AG04449 (cell line): ENCODE results near the gene UPP1.
A peak's percentile ranks its signal among the peaks of the same experiment; 100 is the strongest.
"Not testable (repeated sequence)": the region's sequence is repeated elsewhere in the genome, so short reads cannot be mapped to it uniquely, and the experiment has no call there.

Experiments used
- CTCF ChIA-PET: fragments of 350-600 bp; formaldehyde crosslinking; extraction: SDS; loops from one replicate; lab custom pipeline; 2021; ENCODE audit warnings: antibody characterized with exemption; lab: Yijun Ruan, JAX
- POLR2A ChIA-PET: fragments of 400-600, 350-600 bp; formaldehyde crosslinking; extraction: SDS; loops from one replicate; lab custom pipeline; 2020; ENCODE audit warnings: antibody characterized with exemption, inconsistent platforms; lab: Yijun Ruan, JAX
- DNase-seq: peaks from one replicate; pipeline ENCODE4 v3.0.0-alpha.2; 2010; ENCODE audit warnings: low read depth, low spot score
- H3K4me3 ChIP-seq: 2 replicates; pipeline ENCODE4 v1.5.1; 2011; ENCODE audit warnings: low read depth, mild to moderate bottlenecking, control low read depth, low read length
- CTCF ChIP-seq: IDR thresholded peaks from one replicate; pipeline ENCODE4 v1.5.1; 2011; ENCODE audit warnings: mild to moderate bottlenecking, moderate library complexity, low read length, control low read depth, inconsistent platforms; ENCODE audit not compliant: insufficient read depth; ENCODE audit errors: missing control alignments

The UPP1 gene

GRCh38 chr7:48114115-48114514, 25.1 kb downstream of the UPP1 start:
- no peak for TF ChIP-seq CTCF
- no peak for DNase-seq
- H3K4me3 ChIP-seq = no peak overlapping the region
- ChIA-PET CTCF (interaction anchor here (0.9 to 2.3 kb wide), 9 partner anchors 8 to 169 kb away, joined by 3 to 13 read pairs (median 4); no protein-coding TSS in a partner anchor), POLR2A (no interaction called here)

GRCh38 chr7:48114589-48114988, 25.5 kb downstream of the UPP1 start:
- ChIA-PET POLR2A (no interaction called here), CTCF (interaction anchor here (0.9 to 2.3 kb wide), 9 partner anchors 9 to 170 kb away, joined by 3 to 13 read pairs (median 4); no protein-coding TSS in a partner anchor)
- no peak overlapping the region for H3K4me3 ChIP-seq
- TF ChIP-seq CTCF = no peak
- DNase-seq = no peak

GRCh38 chr7:48116043-48116442, 27.0 kb downstream of the UPP1 start:
- H3K4me3 ChIP-seq = no peak overlapping the region
- POLR2A ChIA-PET = no interaction called here
- CTCF ChIA-PET = interaction anchor here (1.2 to 1.3 kb wide), 2 partner anchors 39 to 147 kb away, joined by 3 read pairs; no protein-coding TSS in a partner anchor
- TF ChIP-seq CTCF = no peak
- DNase-seq = no peak

GRCh38 chr7:48118041-48118440, 29.0 kb downstream of the UPP1 start:
- TF ChIP-seq CTCF = no peak
- ChIA-PET POLR2A (no interaction called here), CTCF (interaction anchor here (1.0 kb wide), 1 partner anchor 37 kb away, joined by 3 read pairs; no protein-coding TSS in a partner anchor)
- no peak overlapping the region for H3K4me3 ChIP-seq
- DNase-seq = no peak

- H3K4me3 ChIP-seq, DNase-seq, POLR2A ChIA-PET: not testable (repeated sequence)
- CTCF ChIA-PET = interaction anchor here (1.0 to 3.9 kb wide), 7 partner anchors 9 to 150 kb away, joined by 3 to 35 read pairs (median 4); no protein-coding TSS in a partner anchor
These were observed 31.5 kb downstream of the UPP1 start for GRCh38 chr7:48120536-48120935.

GRCh38 chr7:48126037-48126436, 37.0 kb downstream of the UPP1 start:
- CTCF ChIA-PET = interaction anchor here (0.6 to 3.4 kb wide), 2 partner anchors 16 to 132 kb away, joined by 3 to 17 read pairs; no protein-coding TSS in a partner anchor
- H3K4me3 ChIP-seq = no peak overlapping the region
- no peak for TF ChIP-seq CTCF
- DNase-seq = no peak
- POLR2A ChIA-PET = no interaction called here

- POLR2A ChIA-PET = interaction anchor here (0.6 kb wide), 1 partner anchor 181 kb away, joined by 3 read pairs; no protein-coding TSS in a partner anchor
- TF ChIP-seq CTCF = no peak
- peak; percentile 28 for DNase-seq
- CTCF ChIA-PET = interaction anchor here (0.6 to 3.1 kb wide), 9 partner anchors 9 to 139 kb away, joined by 3 to 22 read pairs (median 4); no protein-coding TSS in a partner anchor
- no peak overlapping the region for H3K4me3 ChIP-seq
These were observed 41.6 kb downstream of the UPP1 start for GRCh38 chr7:48130658-48131108.
